SU-DHL-6 (cell line): ENCODE measurements around the gene KRTAP10-5.
"Not testable (repeated sequence)": the region's sequence is repeated elsewhere in the genome, so short reads cannot be mapped to it uniquely, and the experiment has no call there.

Source experiments
- CTCF ChIP-seq: fragments of 200-600 bp; sonication (generic); IDR thresholded peaks from one replicate; pipeline ENCODE4 v1.5.1; 2017; ENCODE audit warnings: antibody characterized with exemption, mild to moderate bottlenecking, low read length, moderate library complexity; ENCODE audit not compliant: insufficient read depth, poor library complexity, severe bottlenecking
- EZH2phosphoT487 ChIP-seq: fragments of 200-600 bp; sonication (generic), shearing (Covaris generic); conservative IDR thresholded peaks from 2 replicates; pipeline ENCODE4 v1.6.1; 2018; ENCODE audit warnings: mild to moderate bottlenecking, antibody characterized with exemption, low read length, moderate library complexity, mixed read lengths

GRCh38 chr21:44580231-44580821, at the start of gene KRTAP10-5:
- TF ChIP-seq CTCF, EZH2phosphoT487: not testable (repeated sequence)
